MM.1S (cell line): Measurements from ENCODE around the gene RNF180.

Source experiments
- DNase-seq: peaks from one replicate; pipeline ENCODE4 v3.0.0-alpha.2; 2015
- H2AFZ ChIP-seq: fragments of 300-600 bp; sonication (generic); 2 replicates; pipeline ENCODE4 v1.6.0; 2016; ENCODE audit warnings: antibody characterized with exemption, low read length
- H3F3A ChIP-seq: fragments of 300-600 bp; sonication (generic); 2 replicates; pipeline ENCODE4 v1.6.1; 2016; ENCODE audit warnings: mild to moderate bottlenecking, antibody characterized with exemption, low read length, moderate library complexity, mixed read lengths; ENCODE audit not compliant: insufficient read depth
- H3K27ac ChIP-seq: fragments of 300-600 bp; sonication (generic); 2 replicates; pipeline ENCODE4 v1.5.1; 2016; ENCODE audit warnings: mild to moderate bottlenecking, low read length
- H3K27me3 ChIP-seq: fragments of 300-600 bp; sonication (generic); replicated peaks from 2 replicates; pipeline ENCODE4 v1.6.0; 2016; ENCODE audit warnings: low read length; ENCODE audit not compliant: insufficient read depth
- H3K36me3 ChIP-seq: fragments of 300-600 bp; sonication (generic); replicated peaks from 2 replicates; pipeline ENCODE4 v1.6.1; 2016; ENCODE audit warnings: mild to moderate bottlenecking, low read length, mixed read lengths; ENCODE audit not compliant: insufficient read depth
- H3K4me1 ChIP-seq: fragments of 300-600 bp; sonication (generic); 2 replicates; pipeline ENCODE4 v1.6.1; 2016; ENCODE audit warnings: low read length, mixed read lengths
- H3K4me2 ChIP-seq: fragments of 300-600 bp; sonication (generic); 2 replicates; pipeline ENCODE4 v1.6.0; 2016; ENCODE audit warnings: low read depth, low read length
- H3K4me3 ChIP-seq: fragments of 300-600 bp; sonication (generic); 2 replicates; pipeline ENCODE4 v1.5.1; 2016; ENCODE audit warnings: low read length, mixed read lengths
- H3K79me2 ChIP-seq: fragments of 300-600 bp; sonication (generic); 2 replicates; pipeline ENCODE4 v1.6.1; 2016; ENCODE audit warnings: mixed run types, low read length, mixed read lengths
- H3K9ac ChIP-seq: fragments of 300-600 bp; sonication (generic); 2 replicates; pipeline ENCODE4 v1.6.1; 2016; ENCODE audit warnings: low read length, mixed read lengths
- H3K9me2 ChIP-seq: fragments of 300-600 bp; sonication (generic); replicated peaks from 2 replicates; pipeline ENCODE4 v1.6.1; 2016; ENCODE audit warnings: mild to moderate bottlenecking, low read length, mixed read lengths; ENCODE audit not compliant: insufficient read depth
- H3K9me3 ChIP-seq: fragments of 300-600 bp; sonication (generic); replicated peaks from 2 replicates; pipeline ENCODE4 v1.6.1; 2016; ENCODE audit warnings: mild to moderate bottlenecking, low read length, mixed read lengths; ENCODE audit not compliant: insufficient read depth
- H4K20me1 ChIP-seq: fragments of 300-600 bp; sonication (generic); 2 replicates; pipeline ENCODE4 v1.6.1; 2016; ENCODE audit warnings: mild to moderate bottlenecking, low read length, moderate library complexity, mixed read lengths; ENCODE audit not compliant: insufficient read depth
- EZH2 ChIP-seq: fragments of 300-600 bp; sonication (generic); optimal IDR thresholded peaks from 2 replicates; pipeline ENCODE3; 2017; ENCODE audit warnings: low read depth, mild to moderate bottlenecking, antibody characterized with exemption, low read length, mixed read lengths
- EZH2phosphoT487 ChIP-seq: fragments of 300-600 bp; sonication (generic); IDR thresholded peaks from 2 replicates; pipeline ENCODE4 v1.6.1; 2018; ENCODE audit warnings: antibody characterized with exemption, low read length
- TF ChIP-seq, protein P1 (sequence below): fragments of 300-600 bp; sonication (generic); IDR thresholded peaks from 2 replicates; pipeline ENCODE4 v1.5.1; 2016; ENCODE audit warnings: antibody characterized with exemption, low read length, mixed read lengths

Gene RNF180

DNA sequence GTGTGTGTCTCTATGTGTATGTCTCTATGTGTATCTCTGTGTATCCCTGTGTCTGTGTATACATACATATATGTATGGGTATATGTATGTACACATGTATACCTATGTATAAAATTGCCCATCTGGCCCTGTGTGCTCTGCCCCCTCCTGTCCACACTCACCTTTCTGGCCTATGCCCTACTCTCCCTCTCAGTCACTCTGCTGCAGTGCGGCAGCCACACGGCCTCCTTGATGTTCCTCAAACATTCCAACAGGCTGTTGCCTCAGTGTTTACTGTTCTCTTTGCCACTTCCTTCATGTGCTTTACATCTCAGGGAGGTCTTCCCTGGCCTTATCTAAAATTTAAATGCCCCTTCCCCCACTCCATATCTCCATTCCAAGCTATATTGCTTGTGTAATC is 18.3 kb upstream of the RNF180 start:
- Histone ChIP-seq H3K9ac (no peak overlapping the region), H3K9me2 (no peaks in the 10 kb centered on the region), H3K4me2 (no peak overlapping the region), H3K9me3 (no peaks in the 10 kb centered on the region), H3K79me2 (no peaks in the 10 kb centered on the region), H3K4me3 (no peak overlapping the region), H3K27ac (no peak overlapping the region), H4K20me1 (no peaks in the 10 kb centered on the region), H3K27me3 (no peaks in the 10 kb centered on the region), H3K4me1 (no peaks in the 10 kb centered on the region), H3F3A (no peaks in the 10 kb centered on the region), H2AFZ (no peak overlapping the region), H3K36me3 (no peaks in the 10 kb centered on the region)
- TF ChIP-seq EZH2phosphoT487 (no peak), EZH2 (no peak)
- TF ChIP-seq, protein P1, sequence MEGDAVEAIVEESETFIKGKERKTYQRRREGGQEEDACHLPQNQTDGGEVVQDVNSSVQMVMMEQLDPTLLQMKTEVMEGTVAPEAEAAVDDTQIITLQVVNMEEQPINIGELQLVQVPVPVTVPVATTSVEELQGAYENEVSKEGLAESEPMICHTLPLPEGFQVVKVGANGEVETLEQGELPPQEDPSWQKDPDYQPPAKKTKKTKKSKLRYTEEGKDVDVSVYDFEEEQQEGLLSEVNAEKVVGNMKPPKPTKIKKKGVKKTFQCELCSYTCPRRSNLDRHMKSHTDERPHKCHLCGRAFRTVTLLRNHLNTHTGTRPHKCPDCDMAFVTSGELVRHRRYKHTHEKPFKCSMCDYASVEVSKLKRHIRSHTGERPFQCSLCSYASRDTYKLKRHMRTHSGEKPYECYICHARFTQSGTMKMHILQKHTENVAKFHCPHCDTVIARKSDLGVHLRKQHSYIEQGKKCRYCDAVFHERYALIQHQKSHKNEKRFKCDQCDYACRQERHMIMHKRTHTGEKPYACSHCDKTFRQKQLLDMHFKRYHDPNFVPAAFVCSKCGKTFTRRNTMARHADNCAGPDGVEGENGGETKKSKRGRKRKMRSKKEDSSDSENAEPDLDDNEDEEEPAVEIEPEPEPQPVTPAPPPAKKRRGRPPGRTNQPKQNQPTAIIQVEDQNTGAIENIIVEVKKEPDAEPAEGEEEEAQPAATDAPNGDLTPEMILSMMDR = no peak
- DNase-seq = no peak

DNA sequence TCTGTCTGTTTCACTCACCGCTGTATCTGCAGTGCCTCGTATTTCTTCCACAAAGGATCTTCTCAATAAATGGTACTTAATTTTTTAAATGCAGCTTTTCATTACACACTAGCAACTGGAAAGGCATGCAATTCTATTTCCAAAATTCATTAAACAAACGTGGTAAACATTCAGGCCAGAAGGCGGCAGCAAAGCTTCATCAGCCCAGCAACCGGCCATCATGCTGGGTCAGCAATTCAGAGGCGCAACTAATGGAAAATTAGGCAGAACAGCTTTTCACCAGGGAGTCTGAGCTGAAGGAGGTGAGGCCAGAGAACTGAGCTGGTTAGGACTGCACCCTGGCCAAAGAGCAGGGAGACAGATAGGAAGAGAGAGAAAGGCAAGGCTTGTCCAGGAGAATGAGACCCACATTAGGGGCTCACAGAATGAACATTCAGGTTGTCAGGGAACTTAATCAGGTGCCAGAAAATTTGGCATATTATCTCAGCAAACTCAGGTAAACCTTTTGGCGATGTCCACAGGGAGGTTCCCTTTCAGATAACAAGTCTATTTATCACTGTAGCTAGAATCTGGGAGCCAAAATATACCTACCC is 17.7 kb upstream of the RNF180 start:
- no peaks in the 10 kb centered on the region for H3K4me1 ChIP-seq
- no peak overlapping the region for H3K27ac ChIP-seq
- no peaks in the 10 kb centered on the region for H3K79me2 ChIP-seq
- TF ChIP-seq, protein P1 = peak; percentile 84
- TF ChIP-seq EZH2 = no peak
- H3K9me2 ChIP-seq = no peaks in the 10 kb centered on the region
- DNase-seq = peak; percentile 51
- H3K4me3 ChIP-seq = no peak overlapping the region
- H3K4me2 ChIP-seq = no peak overlapping the region
- H2AFZ ChIP-seq = peak overlapping the region; percentile 67
- H4K20me1 ChIP-seq = no peaks in the 10 kb centered on the region
- H3K9ac ChIP-seq = no peak overlapping the region
- no peaks in the 10 kb centered on the region for H3K27me3 ChIP-seq
- no peaks in the 10 kb centered on the region for H3K9me3 ChIP-seq
- no peaks in the 10 kb centered on the region for H3K36me3 ChIP-seq
- H3F3A ChIP-seq = no peaks in the 10 kb centered on the region

DNA sequence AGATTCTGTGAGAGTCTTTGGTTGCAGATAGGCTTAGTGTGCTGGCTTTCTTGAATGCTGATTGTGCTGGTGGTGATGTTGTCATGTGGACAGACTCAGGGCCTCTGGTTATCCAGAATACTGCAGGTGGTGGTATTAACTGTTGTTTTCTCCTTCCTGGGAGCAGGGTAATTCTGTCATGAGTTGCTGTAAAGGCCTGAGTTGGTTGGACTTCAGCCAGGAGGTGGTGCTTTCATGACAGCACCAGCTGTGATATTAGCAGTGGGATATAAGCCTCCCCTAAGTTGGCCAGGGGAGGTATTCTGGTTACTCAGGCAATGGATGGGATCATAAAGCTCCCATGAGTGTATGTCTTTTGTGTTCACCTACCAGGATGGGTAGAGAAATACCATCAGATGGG is 16.4 kb upstream of the RNF180 start:
- H3F3A ChIP-seq = no peaks in the 10 kb centered on the region
- H2AFZ ChIP-seq = no peak overlapping the region
- H3K4me2 ChIP-seq = no peak overlapping the region
- H3K9me2 ChIP-seq = no peaks in the 10 kb centered on the region
- H3K27me3 ChIP-seq = no peaks in the 10 kb centered on the region
- no peak overlapping the region for H3K9ac ChIP-seq
- H3K79me2 ChIP-seq = no peaks in the 10 kb centered on the region
- H3K27ac ChIP-seq = no peak overlapping the region
- H3K9me3 ChIP-seq = no peaks in the 10 kb centered on the region
- no peaks in the 10 kb centered on the region for H3K36me3 ChIP-seq
- no peaks in the 10 kb centered on the region for H4K20me1 ChIP-seq
- TF ChIP-seq EZH2 (no peak), EZH2phosphoT487 (no peak)
- TF ChIP-seq, protein P1 = no peak
- no peaks in the 10 kb centered on the region for H3K4me1 ChIP-seq
- no peak overlapping the region for H3K4me3 ChIP-seq
- DNase-seq = no peak
